Stimulated activated CD8-positive, alpha-beta memory T cell treated with anti-CD3 and anti-CD28 coated beads, Interleukin-15, amount 100 ng/mL, for 1 hour (primary cell): ENCODE results near the gene LBX2.

Experiments used
- DNase-seq: peaks from one replicate; pipeline ENCODE4 v3.0.0-alpha.2; 2020; ENCODE audit warnings: low read depth

LBX2 gene

GRCh38 chr2:74457129-74457548 lies 42.3 kb downstream of the LBX2 start:
- DNase-seq = no peak

GRCh38 chr2:74454654-74455511 lies 44.5 kb downstream of the LBX2 start, which contains the start of gene INO80B:
TSS of gene INO80B (plus strand) at chr2:74455087. CDS start at chr2:74455117, 30 bp downstream.
- DNase-seq = peak; percentile 97

- DNase-seq = no peak
Measured at GRCh38 chr2:74450570-74451190, 48.7 kb downstream of the LBX2 start.

GRCh38 chr2:74448771-74449170 lies 50.6 kb downstream of the LBX2 start:
- no peak for DNase-seq
